Measurements from ENCODE around the gene TTC28.

TTC28 gene

GRCh38 chr22:28105988-28106387 is 573.7 kb downstream of the TTC28 start:
- TF ChIP-seq ZNF513 (tag by site-specific recombination; IDR thresholded peaks at IDR 0.05) (no peak), ZNF518A (tag by site-specific recombination; conservative IDR thresholded peaks at IDR 0.05; ENCODE audit: low read depth) (no peak), ZNF747 (tag by site-specific recombination; IDR thresholded peaks at IDR 0.05) (no peak), ZNF174 (tag by site-specific recombination; IDR thresholded peaks at IDR 0.05) (no peak), ZSCAN23 (tag by site-specific recombination; IDR thresholded peaks at IDR 0.05) (no peak), ZNF138 (tag by site-specific recombination; IDR thresholded peaks at IDR 0.05; ENCODE audit: borderline replicate concordance) (no peak), ZBTB48 (tag by site-specific recombination; IDR thresholded peaks at IDR 0.05) (no peak), ZNF155 (tag by site-specific recombination; IDR thresholded peaks at IDR 0.05) (no peak), ZNF391 (tag by site-specific recombination; IDR thresholded peaks at IDR 0.05; ENCODE audit: borderline replicate concordance, low read depth) (no peak), RBAK (tag by site-specific recombination; IDR thresholded peaks at IDR 0.05) (no peak)
- H3K36me3 ChIP-seq (ENCODE audit: control insufficient read depth in 2 of 2, insufficient read depth in 1 of 2, low read length in 2 of 2): peaks cover 0 to 23% of the 10 kb centered on the region in 2 experiments; a peak in 1 of 3 replicates
- CTCF ChIA-PET: no interaction called here
- H3K4me1 ChIP-seq (ENCODE audit: control insufficient read depth, insufficient read depth, low read length): no peaks in the 10 kb centered on the region
- POLR2A ChIA-PET: no interaction called here
- H3K9me3 ChIP-seq (ENCODE audit: control insufficient read depth, insufficient read depth, low read depth, low read length): no peaks in the 10 kb centered on the region
- H3K4me3 ChIP-seq (ENCODE audit: low read depth, low read length): no peak overlapping the region
- no peak overlapping the region for H3K27ac ChIP-seq (ENCODE audit: extremely low read depth, low read depth, low read length)

GRCh38 chr22:28105413-28105812 is 574.2 kb downstream of the TTC28 start:
- no peak overlapping the region for H3K4me3 ChIP-seq (ENCODE audit: low read depth, low read length)
- no peaks in the 10 kb centered on the region for H3K9me3 ChIP-seq (ENCODE audit: control insufficient read depth, insufficient read depth, low read depth, low read length)
- H3K4me1 ChIP-seq (ENCODE audit: control insufficient read depth, insufficient read depth, low read length): no peaks in the 10 kb centered on the region
- TF ChIP-seq ZNF423 (tag by site-specific recombination; IDR thresholded peaks at IDR 0.05) (no peak), KLF17 (tag by site-specific recombination; IDR thresholded peaks at IDR 0.05) (no peak), ZNF544 (tag by site-specific recombination; IDR thresholded peaks at IDR 0.05) (no peak)
- H3K36me3 ChIP-seq (ENCODE audit: control insufficient read depth in 2 of 2, insufficient read depth in 1 of 2, low read length in 2 of 2): peaks cover 0 to 25% of the 10 kb centered on the region in 2 experiments; a peak in 1 of 3 replicates
- POLR2A ChIA-PET: no interaction called here
- no peak overlapping the region for H3K27ac ChIP-seq (ENCODE audit: extremely low read depth, low read depth, low read length)
- CTCF ChIA-PET: no interaction called here

- Histone ChIP-seq H3K9me3 (ENCODE audit: control insufficient read depth, insufficient read depth, low read depth, low read length) (no peaks in the 10 kb centered on the region), H3K27ac (ENCODE audit: extremely low read depth, low read depth, low read length) (no peak overlapping the region), H3K36me3 (ENCODE audit: control insufficient read depth in 2 of 2, insufficient read depth in 1 of 2, low read length in 2 of 2) (peaks cover 0 to 38% of the 10 kb centered on the region in 2 experiments; a peak in 1 of 3 replicates), H3K4me3 (ENCODE audit: low read depth, low read length) (no peak overlapping the region), H3K4me1 (ENCODE audit: control insufficient read depth, insufficient read depth, low read length) (no peaks in the 10 kb centered on the region)
- ChIA-PET CTCF (interaction anchor here (0.5 to 1.1 kb wide), 2 partner anchors 9 to 1773 kb away, joined by 3 read pairs; no protein-coding TSS in a partner anchor), POLR2A (no interaction called here)
- TF ChIP-seq BCL11A (tag by site-specific recombination; IDR thresholded peaks at IDR 0.05; ENCODE audit: low read depth): no peak
- no peak for TF ChIP-seq SCRT2 (tag by site-specific recombination; IDR thresholded peaks at IDR 0.05)
- TF ChIP-seq PRDM4 (tag by site-specific recombination; IDR thresholded peaks at IDR 0.05): no peak
- TF ChIP-seq ZBTB8A (tag by site-specific recombination; IDR thresholded peaks at IDR 0.05): no peak
- no peak for TF ChIP-seq ZNF148 (tag by site-specific recombination; IDR thresholded peaks at IDR 0.05; ENCODE audit: borderline replicate concordance)
- no peak for TF ChIP-seq ZNF837 (tag by site-specific recombination; IDR thresholded peaks at IDR 0.05)
- no peak for TF ChIP-seq IKZF3 (tag by site-specific recombination; IDR thresholded peaks at IDR 0.05)
- no peak for TF ChIP-seq ZNF155 (tag by site-specific recombination; IDR thresholded peaks at IDR 0.05)
Measured at GRCh38 chr22:28103596-28103995, 576.0 kb downstream of the TTC28 start.

All from HEK293 (cell line).